ENCODE measurements around the gene MFAP2.

Gene MFAP2

GRCh38 chr1:16967095-16967575, 13.3 kb downstream of the MFAP2 start:
- TF ChIP-seq EGR1 (IDR thresholded peaks at IDR 0.05) (no peak), TEAD4 (IDR thresholded peaks at IDR 0.05) (no peak), TCF12 (IDR thresholded peaks at IDR 0.05; ENCODE audit: low read depth) (peak; percentile 47; the same call in 1 of the 2 replicates), CREB1 (IDR thresholded peaks at IDR 0.05; ENCODE audit: low read depth) (no peak), CEBPB (IDR thresholded peaks at IDR 0.05) (no peak), ZBTB7A (IDR thresholded peaks at IDR 0.05; ENCODE audit: low read depth) (peak; percentile 66; the same call in 1 of the 2 replicates), NFIC (IDR thresholded peaks at IDR 0.05) (peak; percentile 89), FOXM1 (IDR thresholded peaks at IDR 0.05; ENCODE audit: borderline replicate concordance, low read depth) (no peak)

DNA sequence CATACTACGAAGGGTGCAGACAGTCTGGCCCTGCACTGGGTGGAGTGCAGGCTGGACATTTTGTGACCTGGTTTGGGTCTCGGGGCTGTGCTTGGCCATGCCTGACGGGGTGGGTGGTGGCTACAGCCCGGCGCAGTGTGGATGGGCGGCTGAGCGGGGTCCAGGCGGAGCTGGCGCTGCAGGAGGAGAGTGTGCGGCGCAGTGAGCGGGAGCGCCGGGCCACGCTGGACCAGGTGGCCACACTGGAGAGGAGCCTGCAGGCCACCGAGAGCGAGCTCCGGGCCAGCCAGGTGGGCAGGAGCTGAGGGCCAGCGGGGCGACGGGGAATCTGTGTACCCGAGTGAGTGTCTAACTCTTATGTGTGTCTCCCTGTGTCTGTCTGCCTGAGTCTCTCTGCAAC, 14.1 kb downstream of the MFAP2 start:
- TF ChIP-seq EP300 (IDR thresholded peaks at IDR 0.05; ENCODE audit: borderline replicate concordance) (no peak), EGR1 (IDR thresholded peaks at IDR 0.05) (no peak), YY1 (IDR thresholded peaks at IDR 0.05; ENCODE audit: low read depth) (no peak), RAD21 (IDR thresholded peaks at IDR 0.05; ENCODE audit: low read depth) (no peak), ZBTB7A (IDR thresholded peaks at IDR 0.05; ENCODE audit: low read depth) (no peak), TEAD4 (IDR thresholded peaks at IDR 0.05) (no peak), FOXM1 (IDR thresholded peaks at IDR 0.05; ENCODE audit: borderline replicate concordance, low read depth) (no peak), CREB1 (IDR thresholded peaks at IDR 0.05; ENCODE audit: low read depth) (no peak), NFIC (IDR thresholded peaks at IDR 0.05) (no peak)
- TF ChIP-seq, protein P1, sequence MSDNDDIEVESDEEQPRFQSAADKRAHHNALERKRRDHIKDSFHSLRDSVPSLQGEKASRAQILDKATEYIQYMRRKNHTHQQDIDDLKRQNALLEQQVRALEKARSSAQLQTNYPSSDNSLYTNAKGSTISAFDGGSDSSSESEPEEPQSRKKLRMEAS (IDR thresholded peaks at IDR 0.05) = no peak
- TF ChIP-seq, protein P2, sequence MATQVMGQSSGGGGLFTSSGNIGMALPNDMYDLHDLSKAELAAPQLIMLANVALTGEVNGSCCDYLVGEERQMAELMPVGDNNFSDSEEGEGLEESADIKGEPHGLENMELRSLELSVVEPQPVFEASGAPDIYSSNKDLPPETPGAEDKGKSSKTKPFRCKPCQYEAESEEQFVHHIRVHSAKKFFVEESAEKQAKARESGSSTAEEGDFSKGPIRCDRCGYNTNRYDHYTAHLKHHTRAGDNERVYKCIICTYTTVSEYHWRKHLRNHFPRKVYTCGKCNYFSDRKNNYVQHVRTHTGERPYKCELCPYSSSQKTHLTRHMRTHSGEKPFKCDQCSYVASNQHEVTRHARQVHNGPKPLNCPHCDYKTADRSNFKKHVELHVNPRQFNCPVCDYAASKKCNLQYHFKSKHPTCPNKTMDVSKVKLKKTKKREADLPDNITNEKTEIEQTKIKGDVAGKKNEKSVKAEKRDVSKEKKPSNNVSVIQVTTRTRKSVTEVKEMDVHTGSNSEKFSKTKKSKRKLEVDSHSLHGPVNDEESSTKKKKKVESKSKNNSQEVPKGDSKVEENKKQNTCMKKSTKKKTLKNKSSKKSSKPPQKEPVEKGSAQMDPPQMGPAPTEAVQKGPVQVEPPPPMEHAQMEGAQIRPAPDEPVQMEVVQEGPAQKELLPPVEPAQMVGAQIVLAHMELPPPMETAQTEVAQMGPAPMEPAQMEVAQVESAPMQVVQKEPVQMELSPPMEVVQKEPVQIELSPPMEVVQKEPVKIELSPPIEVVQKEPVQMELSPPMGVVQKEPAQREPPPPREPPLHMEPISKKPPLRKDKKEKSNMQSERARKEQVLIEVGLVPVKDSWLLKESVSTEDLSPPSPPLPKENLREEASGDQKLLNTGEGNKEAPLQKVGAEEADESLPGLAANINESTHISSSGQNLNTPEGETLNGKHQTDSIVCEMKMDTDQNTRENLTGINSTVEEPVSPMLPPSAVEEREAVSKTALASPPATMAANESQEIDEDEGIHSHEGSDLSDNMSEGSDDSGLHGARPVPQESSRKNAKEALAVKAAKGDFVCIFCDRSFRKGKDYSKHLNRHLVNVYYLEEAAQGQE (IDR thresholded peaks at IDR 0.05; ENCODE audit: low read depth) = no peak
- TF ChIP-seq, protein P3, sequence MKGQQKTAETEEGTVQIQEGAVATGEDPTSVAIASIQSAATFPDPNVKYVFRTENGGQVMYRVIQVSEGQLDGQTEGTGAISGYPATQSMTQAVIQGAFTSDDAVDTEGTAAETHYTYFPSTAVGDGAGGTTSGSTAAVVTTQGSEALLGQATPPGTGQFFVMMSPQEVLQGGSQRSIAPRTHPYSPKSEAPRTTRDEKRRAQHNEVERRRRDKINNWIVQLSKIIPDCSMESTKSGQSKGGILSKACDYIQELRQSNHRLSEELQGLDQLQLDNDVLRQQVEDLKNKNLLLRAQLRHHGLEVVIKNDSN (IDR thresholded peaks at IDR 0.05) = no peak

DNA sequence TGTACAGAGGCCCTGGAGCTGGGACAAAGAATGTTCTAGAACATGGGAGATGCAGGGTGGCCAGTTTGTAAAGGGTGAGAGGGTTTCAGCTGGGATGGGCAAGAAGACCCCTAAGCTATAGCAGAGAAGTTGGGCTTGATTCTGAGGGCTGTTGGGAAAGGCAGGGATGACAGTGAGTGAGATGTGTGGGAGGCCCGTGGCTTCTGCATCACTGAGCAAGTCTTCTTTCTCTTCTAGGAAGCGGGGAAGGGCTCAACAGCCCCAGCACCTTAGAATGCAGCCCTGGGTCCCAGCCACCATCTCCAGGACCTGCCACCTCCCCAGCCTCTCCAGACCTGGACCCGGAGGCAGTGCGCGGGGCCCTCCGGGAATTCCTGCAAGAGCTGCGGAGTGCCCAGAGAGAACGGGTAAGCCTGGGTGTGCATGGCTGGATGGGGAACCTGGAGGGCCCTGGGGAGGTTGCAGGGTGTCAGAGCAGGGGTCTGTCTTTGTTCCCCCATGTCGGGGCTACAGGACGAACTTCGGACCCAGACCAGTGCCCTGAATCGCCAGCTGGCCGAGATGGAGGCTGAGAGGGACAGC, 14.8 kb downstream of the MFAP2 start:
- TF ChIP-seq, protein P3 (IDR thresholded peaks at IDR 0.05) = no peak
- TF ChIP-seq RAD21 (IDR thresholded peaks at IDR 0.05; ENCODE audit: low read depth) = no peak
- TF ChIP-seq TEAD4 (IDR thresholded peaks at IDR 0.05) = no peak
- no peak for TF ChIP-seq ZBTB7A (IDR thresholded peaks at IDR 0.05; ENCODE audit: low read depth)
- TF ChIP-seq, protein P1 (IDR thresholded peaks at IDR 0.05) = no peak
- TF ChIP-seq TCF12 (IDR thresholded peaks at IDR 0.05; ENCODE audit: low read depth) = no peak
- TF ChIP-seq EP300 (IDR thresholded peaks at IDR 0.05; ENCODE audit: borderline replicate concordance) = no peak
- TF ChIP-seq, protein P2 (IDR thresholded peaks at IDR 0.05; ENCODE audit: low read depth) = no peak
- TF ChIP-seq NFIC (IDR thresholded peaks at IDR 0.05) = no peak
- no peak for TF ChIP-seq EGR1 (IDR thresholded peaks at IDR 0.05)
- TF ChIP-seq CEBPB (IDR thresholded peaks at IDR 0.05) = no peak

DNA sequence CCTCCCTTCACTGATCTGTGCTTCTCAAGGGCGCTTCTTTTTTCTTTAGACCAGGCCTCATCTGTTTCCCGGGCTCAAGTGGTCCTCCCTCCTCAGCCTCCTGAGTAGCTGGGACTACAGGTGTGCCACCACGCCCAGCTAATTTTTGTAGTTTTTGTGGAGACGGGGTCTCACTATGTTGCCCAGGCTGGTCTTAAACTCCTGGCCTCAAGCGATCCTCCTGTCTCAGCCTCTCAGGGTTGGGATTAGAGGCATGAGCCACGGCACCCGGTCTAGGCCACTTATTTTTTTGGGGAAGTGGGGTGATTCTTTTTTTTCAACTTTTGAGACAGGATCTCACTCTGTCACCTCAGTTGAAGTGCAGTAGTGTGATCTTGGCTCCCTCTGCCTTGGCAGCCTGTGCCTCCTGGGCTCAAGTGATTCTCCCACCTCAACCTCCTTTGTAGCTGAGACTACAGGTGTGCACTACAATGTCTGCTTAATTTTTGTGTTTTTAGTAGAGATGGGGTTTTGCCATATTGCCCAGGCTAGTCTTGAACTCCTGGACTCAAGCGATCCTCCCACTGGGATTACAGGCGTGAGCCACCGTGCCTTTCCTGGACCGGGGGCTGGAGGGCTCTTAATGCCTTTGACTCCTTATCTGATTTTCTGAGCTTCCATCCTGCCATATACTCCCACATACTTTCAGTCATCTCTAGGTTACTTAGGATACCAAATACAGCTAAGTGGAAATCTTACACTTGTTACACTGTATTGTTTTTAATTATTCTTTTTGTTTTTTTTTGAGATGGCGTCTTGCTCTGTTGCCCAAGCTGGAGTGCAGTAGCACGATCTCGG, 18.9 kb downstream of the MFAP2 start:
- TF ChIP-seq TCF12 (IDR thresholded peaks at IDR 0.05; ENCODE audit: low read depth) (no peak), YY1 (IDR thresholded peaks at IDR 0.05; ENCODE audit: low read depth) (no peak), EGR1 (IDR thresholded peaks at IDR 0.05) (no peak), CREB1 (IDR thresholded peaks at IDR 0.05; ENCODE audit: low read depth) (no peak), TAF1 (IDR thresholded peaks at IDR 0.05; ENCODE audit: low read depth) (no peak), CEBPB (IDR thresholded peaks at IDR 0.05) (no peak), ZBTB7A (IDR thresholded peaks at IDR 0.05; ENCODE audit: low read depth) (no peak)
- TF ChIP-seq, protein P2 (IDR thresholded peaks at IDR 0.05; ENCODE audit: low read depth) = no peak
